ENCODE data around the gene ITGAX.

GRCh38 chr16:31411024-31411844, 56.3 kb downstream of the ITGAX start:
- TF ChIP-seq CTCF (IDR thresholded peaks at IDR 0.05) (no peak), ZFX (IDR thresholded peaks at IDR 0.05; ENCODE audit: borderline replicate concordance) (no peak)
